Mesenteric fat pad (tissue), 1 donor: ENCODE results near the gene KCNJ8. TPM values are rescaled to one million over a fixed set of nuclear protein-coding genes. Genes with fewer than 3 reads are reported as not detected.
"Not testable (repeated sequence)": the region's sequence is repeated elsewhere in the genome, so short reads cannot be mapped to it uniquely, and the experiment has no call there.

Source experiments
- DNase-seq: peaks from one replicate; pipeline ENCODE4 v3.0.0-alpha.2; 2020; ENCODE audit warnings: low spot score
- long read RNA-seq: library from polyadenylated mRNA; unstranded; transcript quantifications from one replicate; pipeline ENCODE4 v2.0.0, GENCODE V29; 2020
- total RNA-seq: library from RNA; stranded (reverse); fragmentation: NEBNext Ultra II Directional; extraction: Animal tissue kit (Norgen Biotek cat#: 25700); gene quantifications from one replicate; pipeline ENCODE4 v1.2.1, GENCODE V29; 2021
- donor health status: DM: yes; HTN: yes; CAD: no.

The KCNJ8 gene
- 16.5 TPM for total RNA-seq
- long read RNA-seq, transcript KCNJ8-201 (3 exons, 2,389 nt) = major isoform, 63 of 80 reads
- long read RNA-seq, partial matches to known transcripts = 8 of 80 reads
- long read RNA-seq, other reads (novel, unspliced or antisense) = 9 of 80 reads

DNA sequence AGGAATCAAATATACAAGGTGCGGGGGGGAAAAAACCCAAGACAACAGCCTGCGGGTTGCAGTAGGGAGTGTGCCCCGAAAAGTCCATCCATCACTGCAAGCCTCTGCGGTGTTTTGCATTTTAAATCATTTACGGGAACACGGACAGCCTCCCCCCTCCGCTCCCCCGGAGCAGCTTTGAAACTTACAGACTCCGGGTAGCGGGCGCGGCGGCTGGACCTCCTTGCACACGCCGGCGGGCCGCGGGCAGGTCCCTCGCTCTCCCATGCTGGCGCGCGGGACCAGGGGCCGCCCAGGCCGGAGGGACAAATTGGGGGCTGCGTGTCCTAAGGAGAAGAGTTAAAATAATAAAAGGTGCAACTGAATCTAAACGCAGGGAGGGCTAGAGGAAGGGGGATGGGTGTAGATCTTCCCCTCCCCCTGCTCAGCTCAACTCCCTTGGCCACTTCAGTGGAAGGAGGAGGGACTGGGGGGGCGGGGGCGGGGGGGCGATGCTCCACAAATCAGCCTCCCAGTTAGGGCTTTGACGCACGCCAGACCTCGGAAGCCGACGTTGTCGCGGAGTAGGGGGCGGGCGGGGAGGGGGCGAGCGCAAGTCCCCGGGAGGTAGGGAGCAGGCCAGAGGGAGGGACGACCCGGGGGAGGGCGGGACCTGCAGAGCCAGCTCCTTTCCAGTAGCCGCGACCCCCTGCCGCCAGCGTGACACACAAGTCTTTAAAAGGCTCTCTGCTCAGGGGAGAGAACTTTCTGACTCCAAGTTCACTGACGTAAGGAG lies at the start of gene KCNJ8:
Gene KCNJ8 (minus strand): TSS at position 349 of the 775 bp plus-strand sequence. CDS start 1,090 bp downstream, outside the sequence.
- no peak for DNase-seq

DNA sequence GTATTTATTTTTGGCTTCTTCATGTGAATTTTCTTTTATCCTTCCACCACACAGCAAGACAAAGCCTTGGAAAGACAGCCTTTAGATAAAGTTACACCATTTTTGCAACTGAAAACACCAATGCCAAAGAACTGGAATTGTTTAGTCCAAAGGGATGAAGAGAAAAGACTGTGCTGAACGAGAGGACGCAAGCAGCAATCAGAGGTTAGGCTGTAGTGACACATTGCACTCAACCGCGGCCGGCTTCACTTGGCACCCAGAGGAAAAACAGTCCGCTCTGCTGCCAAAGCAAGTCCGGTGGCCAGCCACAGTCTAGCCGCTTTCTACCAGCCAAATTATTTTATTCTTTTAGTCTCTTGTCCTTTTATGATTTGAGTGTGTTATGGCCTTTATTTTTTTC lies 49.1 kb upstream of the KCNJ8 start:
- no peak for DNase-seq

DNA sequence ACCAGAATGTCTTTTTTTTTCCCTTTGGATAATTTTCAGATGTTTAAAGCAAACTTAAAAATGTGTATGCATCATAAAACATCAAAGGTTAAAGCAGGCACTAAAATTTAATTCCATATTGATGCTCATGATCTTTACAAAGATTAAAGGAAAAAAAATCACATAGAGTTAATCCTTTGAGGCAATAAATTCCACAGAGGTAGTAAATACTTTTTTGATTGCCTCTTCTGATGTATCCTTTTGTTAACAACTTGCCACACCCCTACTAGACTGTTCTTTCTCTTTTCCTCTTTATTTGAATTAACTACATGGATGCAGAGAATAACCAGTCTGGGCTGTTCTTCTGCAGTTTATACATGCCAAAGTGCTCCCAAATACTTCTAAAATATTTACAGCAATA lies 45.2 kb upstream of the KCNJ8 start:
- DNase-seq = no peak

DNA sequence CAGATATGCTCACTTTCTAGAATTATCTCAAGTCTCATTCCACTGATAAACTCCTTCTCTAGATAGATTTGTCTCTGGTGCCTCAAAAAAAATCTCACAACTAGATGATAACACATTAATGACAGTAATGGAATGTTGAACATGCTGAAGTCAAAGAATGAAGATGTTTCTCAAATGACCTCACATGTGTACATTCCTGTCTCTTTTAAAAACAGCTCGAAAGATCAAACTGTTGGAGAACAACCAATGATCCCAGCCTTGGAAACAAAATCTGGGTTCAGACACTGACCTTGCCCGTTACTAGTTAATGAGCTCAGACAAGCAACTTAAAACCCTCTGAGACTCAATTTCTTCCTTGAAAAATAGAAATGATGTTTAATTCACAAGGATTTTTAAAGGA lies 44.7 kb upstream of the KCNJ8 start:
- no peak for DNase-seq

DNA sequence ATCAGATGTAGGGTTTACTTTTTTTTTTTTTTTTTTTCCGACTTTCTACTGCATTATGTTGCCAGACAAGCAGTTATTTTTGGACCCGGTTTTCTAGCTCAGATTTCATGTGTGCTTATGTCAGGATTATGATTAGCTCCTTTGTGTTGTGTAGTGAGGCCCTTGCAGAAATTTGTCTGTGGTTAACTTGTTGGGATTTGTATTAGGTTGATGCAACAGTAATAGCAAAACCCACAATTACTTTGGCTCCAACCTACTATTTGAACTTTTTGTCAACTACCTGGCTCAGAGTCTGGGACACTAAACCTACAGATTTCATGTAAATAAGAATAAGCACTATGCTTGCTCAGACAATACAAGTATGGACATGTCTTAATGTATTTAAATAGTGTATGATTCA lies 44.1 kb upstream of the KCNJ8 start:
- no peak for DNase-seq

DNA sequence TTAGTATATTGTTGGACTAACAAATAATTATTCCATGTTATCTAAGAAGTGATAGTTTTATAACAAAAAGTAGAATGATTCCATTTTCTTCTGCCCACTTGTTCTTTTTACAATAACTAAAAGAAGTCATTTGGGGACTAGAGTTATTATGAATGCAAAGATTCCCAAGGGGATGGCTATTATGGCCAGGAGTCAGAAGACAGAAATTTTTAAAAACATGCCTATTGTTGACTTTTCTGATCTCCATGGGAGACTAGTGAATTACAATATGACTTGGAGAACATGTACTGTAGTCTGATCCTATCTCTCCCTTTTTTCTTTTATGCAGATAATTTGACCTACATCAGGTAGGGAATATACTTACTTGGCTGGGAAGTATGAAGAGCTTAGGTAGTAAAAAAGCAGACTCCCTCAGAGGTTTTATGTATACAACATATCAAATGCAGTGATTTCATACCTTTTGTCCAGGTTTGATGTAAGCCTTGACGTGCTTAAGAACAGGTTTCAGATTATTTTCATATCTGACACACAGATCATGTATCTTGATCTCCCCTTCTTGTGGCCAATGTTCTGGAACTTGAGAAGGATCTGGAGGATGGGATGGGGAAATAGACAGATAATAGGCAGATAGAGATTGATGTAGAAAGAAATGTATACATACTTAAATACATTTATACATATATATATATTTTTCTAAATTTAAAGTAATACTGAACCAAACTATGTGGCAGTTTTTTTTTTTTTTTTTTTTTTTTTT lies 41.0 kb upstream of the KCNJ8 start:
- DNase-seq = no peak

DNA sequence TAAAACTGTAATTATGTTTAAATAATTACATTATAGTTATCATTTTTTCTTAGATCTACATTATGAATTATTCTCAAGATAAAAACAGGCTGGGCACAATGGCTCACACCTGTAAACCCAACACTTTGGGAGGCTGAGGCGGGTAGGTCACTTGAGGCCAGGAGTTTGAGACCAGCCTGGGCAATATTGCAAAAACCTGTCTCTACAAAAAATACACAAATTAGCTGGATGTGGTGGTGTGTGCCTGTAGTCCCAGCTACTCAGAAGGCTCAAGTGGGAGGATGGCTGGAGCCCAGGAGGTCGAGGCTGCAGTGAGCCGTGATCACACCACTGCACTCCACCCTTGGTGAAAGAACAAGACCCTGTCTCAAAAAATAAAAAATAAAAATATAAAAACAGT lies 40.3 kb upstream of the KCNJ8 start:
- DNase-seq = no peak

DNA sequence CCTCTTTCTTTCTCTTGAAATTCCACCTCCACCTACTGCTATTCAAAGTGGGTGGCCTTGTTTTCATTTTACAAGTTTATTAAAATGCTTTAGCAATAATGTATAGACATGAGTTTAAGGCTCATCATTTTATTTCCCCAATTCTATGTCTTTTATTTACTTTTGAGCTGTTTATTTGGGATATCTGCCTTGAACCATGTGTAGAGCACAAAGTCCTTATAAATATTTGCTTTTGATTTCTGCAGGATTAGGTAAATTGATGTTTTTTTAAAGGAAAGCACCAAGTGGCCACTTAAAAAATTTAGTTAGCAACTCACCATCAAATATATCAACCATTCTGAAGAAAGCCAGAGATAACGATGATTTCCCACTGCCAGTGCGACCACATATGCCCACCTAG lies 39.8 kb upstream of the KCNJ8 start:
- no peak for DNase-seq

DNA sequence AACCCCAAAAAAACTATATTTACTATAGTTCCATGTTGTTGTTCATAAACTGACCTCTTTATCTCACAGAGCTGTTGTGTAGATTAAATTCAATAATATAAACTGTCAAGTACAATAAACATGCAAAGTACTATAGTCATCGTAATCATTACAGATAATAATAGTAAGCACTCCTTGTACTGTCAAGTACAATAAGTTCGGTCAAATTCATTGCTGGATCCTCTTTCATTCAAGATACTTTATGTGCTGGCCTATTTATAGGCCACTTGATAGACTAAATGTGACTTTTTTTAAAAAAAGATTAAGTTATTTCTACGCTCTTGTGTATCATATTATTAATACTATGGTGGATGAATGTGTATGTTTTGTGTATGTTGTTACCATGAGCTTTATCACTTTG lies 39.2 kb upstream of the KCNJ8 start:
- DNase-seq = no peak

DNA sequence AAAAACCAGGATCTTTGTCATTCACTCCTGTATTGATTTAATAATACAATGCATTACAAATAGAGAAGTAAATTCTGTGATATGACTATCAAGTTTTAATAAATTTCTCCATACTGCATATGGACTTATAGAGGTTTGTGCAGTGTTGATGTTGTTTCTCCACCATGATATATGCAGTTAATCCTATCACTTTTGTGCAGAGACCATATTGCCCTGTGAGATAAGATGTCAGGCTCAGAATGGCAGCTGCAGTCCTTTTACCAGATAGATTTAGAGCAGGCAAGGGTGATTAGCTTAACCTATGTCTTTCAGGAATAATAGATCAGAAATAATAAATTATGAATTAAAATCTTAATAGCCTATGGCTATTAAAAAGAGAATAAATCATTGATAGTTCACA lies 38.6 kb upstream of the KCNJ8 start:
- no peak for DNase-seq

DNA sequence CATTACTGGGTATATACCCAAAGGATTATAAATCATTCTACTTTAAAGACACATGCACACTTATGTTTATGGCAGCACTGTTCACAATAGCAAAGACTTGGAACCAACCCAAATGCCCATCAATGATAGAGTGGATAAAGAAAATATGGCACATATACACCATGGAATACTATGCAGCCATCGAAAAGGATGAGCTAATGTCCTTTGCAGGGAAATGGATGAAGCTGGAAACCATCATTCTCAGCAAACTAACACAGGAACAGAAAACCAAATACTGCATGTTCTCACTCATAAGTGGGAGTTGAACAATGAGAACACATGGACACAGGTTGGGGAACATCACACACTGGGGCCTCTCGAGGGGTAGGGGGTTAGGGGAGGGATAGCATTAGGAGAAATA lies 37.8 kb upstream of the KCNJ8 start:
- not testable (repeated sequence) for DNase-seq

DNA sequence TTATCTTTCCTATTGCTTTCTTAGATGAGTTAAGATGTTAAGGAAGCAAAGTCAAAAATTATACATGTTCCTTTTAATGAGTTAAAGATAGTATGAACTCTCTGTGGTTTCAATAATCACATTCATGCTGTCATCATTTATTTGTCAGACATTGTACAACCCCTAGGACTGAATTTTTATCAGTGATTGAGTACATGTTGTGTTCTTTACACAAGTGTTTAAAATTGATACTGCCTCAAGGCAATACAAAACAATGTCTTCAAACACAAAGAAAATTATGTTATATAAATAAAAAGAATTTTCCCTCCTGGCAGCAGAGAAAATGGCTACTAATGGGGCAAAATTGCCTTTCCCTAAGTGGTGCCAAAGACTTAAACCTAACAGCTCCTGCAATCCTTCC lies 34.6 kb upstream of the KCNJ8 start:
- DNase-seq = no peak

DNA sequence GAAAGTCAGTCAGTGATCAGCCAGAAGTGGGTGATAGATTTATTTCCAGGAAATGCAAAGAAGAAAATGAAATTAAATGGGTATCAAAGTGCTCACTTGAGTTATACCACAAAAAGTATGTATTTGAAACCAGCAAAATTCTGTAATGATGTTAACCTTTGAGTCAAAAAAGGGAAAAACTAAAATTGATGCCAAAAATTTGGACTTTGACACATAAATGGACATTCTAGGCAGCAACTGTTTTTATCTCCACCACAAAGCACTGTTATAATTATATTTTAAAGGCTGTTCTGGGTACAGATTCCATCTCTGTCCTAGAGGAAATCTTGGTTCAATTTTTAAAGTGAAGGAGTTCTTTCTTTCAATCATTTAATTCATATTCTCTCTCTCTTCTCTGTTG lies 31.7 kb upstream of the KCNJ8 start:
- no peak for DNase-seq

DNA sequence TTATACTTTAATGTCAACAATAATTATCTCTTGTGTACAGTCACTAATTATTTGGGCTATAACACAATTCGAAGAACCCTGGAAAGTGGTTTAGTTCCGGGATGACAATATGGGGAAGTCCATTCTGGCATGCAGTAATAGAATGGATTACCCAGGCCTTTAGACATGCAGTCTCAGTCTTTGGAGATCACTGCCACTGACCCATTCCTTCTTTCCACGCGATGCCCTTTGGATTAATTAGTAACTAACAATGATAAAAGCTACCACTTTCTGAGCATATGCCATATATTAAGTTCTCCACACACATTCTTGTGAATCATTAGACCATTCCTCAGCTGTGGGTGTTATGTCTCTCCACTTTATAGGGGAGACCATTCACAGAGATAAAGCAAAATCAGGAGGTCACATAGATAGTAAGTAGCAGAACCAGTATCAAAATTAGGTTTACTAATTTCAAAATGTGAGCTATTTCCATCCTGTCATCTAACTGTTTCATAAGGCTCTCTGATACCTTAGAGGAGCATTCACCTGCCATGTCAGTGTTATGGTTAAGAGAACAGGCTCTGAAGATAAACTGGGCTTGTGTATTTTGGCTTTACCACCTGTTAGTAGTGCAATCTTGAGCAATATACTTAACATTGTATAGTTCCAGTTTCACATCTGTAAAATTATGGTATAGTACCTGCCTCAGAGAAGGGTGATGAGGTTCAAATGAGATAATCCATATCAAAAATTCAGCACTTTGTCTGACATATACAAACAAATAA lies 27.2 kb upstream of the KCNJ8 start:
- DNase-seq = no peak

DNA sequence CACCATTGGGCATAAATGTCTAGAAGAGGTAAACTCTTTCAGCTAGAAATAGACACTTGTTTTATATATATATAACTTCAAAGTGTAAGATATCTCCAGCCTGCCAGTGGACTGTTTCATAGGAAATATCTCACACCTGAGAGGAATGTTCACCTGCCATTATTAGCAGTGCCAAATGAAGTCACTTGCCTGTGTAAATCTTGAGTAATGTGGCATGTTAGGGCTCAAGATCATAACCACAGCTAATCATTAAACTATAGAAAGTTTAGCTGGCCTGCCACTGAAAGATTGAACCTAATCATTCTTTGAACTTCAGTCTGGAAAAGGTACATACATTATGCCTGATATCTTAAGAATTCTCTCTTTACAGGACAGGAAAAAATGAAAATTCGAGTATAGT lies 25.5 kb upstream of the KCNJ8 start:
- no peak for DNase-seq

DNA sequence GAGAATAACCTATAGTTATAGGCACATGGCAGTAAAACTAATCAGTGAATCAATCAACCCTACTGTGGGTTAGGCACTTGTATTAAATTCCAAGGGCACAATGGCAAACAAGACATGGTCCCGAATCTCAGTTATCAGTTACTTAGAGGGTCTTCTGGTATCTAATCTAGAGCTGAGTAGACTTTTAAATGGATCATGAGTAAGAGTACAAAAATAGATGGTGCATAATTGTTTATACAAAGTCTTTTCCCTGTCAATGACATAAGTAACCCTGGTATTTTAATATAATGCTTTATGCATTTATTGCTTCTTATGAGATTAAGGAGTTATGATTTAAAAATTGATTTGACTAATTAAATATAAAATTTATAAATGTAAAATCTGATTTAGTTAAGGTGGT lies 23.0 kb upstream of the KCNJ8 start:
- no peak for DNase-seq

DNA sequence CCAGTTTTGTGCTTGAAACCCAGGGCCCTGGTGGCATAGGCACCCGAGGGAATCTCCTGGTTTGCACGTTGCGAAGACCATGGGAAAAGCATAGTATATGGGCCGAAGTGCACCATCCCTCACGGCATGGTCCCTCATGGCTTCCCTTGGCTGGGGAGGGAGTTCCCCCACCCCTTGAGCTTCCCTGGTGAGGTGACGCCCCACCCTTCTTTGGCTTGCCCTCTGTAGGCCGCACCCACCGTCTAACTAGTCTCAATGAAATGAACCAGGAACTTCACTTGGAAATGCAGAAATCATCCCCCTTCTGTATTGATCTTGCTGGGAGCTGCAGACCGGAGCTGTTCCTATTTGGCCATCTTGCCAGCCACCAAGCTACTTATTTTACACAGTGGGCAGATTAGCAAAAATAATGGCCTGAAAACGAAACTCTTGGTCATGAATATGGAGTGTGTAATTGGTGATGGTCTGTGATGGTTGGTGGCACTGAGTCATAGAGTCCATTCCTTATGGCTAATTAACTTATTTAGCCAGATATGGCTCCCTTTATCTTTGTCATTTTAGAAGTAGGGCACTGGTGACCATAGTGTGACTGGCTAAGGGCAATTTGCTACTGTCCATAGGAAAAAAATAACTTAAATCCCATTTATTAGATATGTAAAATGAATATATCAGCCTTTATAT lies 21.3 kb upstream of the KCNJ8 start:
- DNase-seq = no peak

DNA sequence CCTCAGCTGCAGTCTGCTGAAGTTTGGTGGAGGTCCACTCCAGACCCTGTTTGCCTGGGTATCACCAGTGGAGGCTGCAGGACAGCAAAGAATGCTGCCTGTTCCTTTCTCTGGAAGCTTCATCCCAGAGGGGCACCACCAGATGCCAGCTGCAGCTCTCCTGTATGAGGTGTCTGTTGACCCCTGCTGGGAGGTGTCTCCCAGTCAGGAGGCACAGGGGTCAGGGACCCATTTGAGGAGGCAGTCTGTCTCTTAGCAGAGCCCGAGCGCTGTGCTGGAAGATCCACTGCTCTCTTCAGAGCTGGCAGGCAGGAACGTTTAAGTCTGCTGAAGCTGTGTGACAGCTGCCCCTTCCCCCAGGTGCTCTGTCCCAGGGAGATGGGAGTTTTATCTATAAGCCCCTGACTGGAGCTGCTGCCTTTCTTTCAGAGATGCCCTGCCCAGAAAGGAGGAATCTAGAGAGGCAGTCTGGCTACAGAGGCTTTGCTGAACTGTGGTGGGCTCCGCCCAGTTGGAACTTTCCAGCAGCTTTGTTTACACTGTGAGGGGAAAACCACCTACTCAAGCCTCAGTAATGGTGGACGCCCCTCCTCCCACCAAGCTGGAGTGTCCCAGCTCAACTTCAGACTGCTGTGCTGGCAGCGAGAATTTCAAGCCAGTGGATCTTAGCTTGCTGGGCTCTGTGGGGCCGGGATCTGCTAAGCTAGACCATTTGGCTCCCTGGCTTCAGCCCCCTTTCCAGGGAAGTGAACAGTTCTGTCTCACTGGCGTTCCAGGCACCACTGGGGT lies 20.5 kb upstream of the KCNJ8 start:
- not testable (repeated sequence) for DNase-seq

DNA sequence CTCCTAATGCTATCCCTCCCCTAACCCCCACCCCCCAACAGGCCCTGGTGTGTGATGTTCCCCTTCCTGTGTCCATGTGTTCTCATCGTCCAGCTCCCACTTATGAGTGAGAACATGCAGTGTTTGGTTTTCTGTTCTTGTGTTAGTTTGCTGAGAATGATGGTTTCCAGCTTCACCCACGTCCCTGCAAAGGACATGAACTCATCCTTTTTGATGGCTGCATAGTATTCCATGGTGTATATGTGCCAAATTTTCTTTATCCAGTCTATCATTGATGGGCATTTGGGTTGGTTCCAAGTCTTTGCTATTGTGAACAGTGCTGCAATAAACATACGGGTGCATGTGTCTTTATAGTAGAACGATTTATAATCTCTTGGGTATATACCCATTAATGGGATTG lies 15.2 kb upstream of the KCNJ8 start:
- DNase-seq = not testable (repeated sequence)
